CD8-positive, alpha-beta memory T cell (primary cell): Measurements from ENCODE around the gene IQCN. TPM values are rescaled to one million over a fixed set of nuclear protein-coding genes. Genes with fewer than 3 reads are reported as not detected.

Experiments
- CTCF ChIA-PET: fragments of 350-600 bp; sonication (Branson Sonifier 250); formaldehyde crosslinking; loops from one replicate; lab custom pipeline; 2021; ENCODE audit warnings: antibody characterized with exemption; lab: Charles Lee
- POLR2A ChIA-PET: fragments of 350-600 bp; sonication (Branson Sonifier 250); formaldehyde crosslinking; loops from one replicate; lab custom pipeline; 2021; ENCODE audit warnings: antibody characterized with exemption; lab: Charles Lee
- DNase-seq, 5 donors: peaks; one replicate each; pipeline versions ENCODE4 v3.0.0 to v3.0.0-alpha.2; 2020 to 2022; ENCODE audit warnings: mixed read lengths in 1 of 5
- H3K27ac ChIP-seq: one replicate; pipeline ENCODE4 v1.7.0; 2013; ENCODE audit warnings: low read depth, mild to moderate bottlenecking, low read length, moderate library complexity
- H3K27me3 ChIP-seq: 2 replicates; pipeline ENCODE4 v1.7.0; 2013; ENCODE audit warnings: low read length, mild to moderate bottlenecking; ENCODE audit not compliant: insufficient read depth, poor library complexity, severe bottlenecking
- H3K36me3 ChIP-seq: 2 replicates; pipeline ENCODE4 v1.7.0; 2013; ENCODE audit warnings: mild to moderate bottlenecking, low read length, moderate library complexity; ENCODE audit not compliant: insufficient read depth
- H3K4me1 ChIP-seq: 2 replicates; pipeline ENCODE4 v1.7.0; 2013; ENCODE audit warnings: mild to moderate bottlenecking, low read length, moderate library complexity; ENCODE audit not compliant: insufficient read depth
- H3K4me3 ChIP-seq: 2 replicates; pipeline ENCODE4 v1.7.0; 2013; ENCODE audit warnings: mild to moderate bottlenecking, low read length
- H3K9me3 ChIP-seq: 2 replicates; pipeline ENCODE4 v1.7.0; 2013; ENCODE audit warnings: mild to moderate bottlenecking, low read length
- H3K27ac Mint-ChIP-seq, 8 donors: one replicate each; pipeline ENCODE4 v1.8.0; 2020 to 2021; ENCODE audit warnings: mixed read lengths in 8 of 8, mild to moderate bottlenecking in 6 of 8, inconsistent platforms in 3 of 8, moderate library complexity in 3 of 8
- H3K27me3 Mint-ChIP-seq, 2 donors: one replicate each; pipeline ENCODE4 v1.8.0; 2020 to 2021; ENCODE audit warnings: mixed read lengths in 2 of 2, mild to moderate bottlenecking in 1 of 2, moderate library complexity in 1 of 2
- H3K36me3 Mint-ChIP-seq, 3 donors: one replicate each; pipeline ENCODE4 v1.8.0; 2020 to 2021; ENCODE audit warnings: mixed read lengths in 3 of 3, inconsistent platforms in 1 of 3, mild to moderate bottlenecking in 1 of 3
- H3K4me1 Mint-ChIP-seq, 3 donors: one replicate each; pipeline ENCODE4 v1.8.0; 2020 to 2021; ENCODE audit warnings: mixed read lengths in 3 of 3, inconsistent platforms in 1 of 3, mild to moderate bottlenecking in 1 of 3
- H3K4me3 Mint-ChIP-seq, 7 donors: one replicate each; pipeline ENCODE4 v1.8.0; 2020 to 2021; ENCODE audit warnings: mixed read lengths in 7 of 7, mild to moderate bottlenecking in 6 of 7, moderate library complexity in 4 of 7, inconsistent platforms in 2 of 7
- H3K9me3 Mint-ChIP-seq, 5 donors: one replicate each; pipeline ENCODE4 v1.8.0; 2020 to 2022; ENCODE audit warnings: mixed read lengths in 5 of 5, mild to moderate bottlenecking in 3 of 5, moderate library complexity in 2 of 5, inconsistent platforms in 1 of 5
- polyA plus RNA-seq: library from polyadenylated mRNA; unstranded; fragments of 300-500 nt; fragmentation: Illumina TruSeq; gene quantifications from one replicate; pipeline ENCODE4 v1.2.3, GENCODE V29; 2021
- total RNA-seq, 2 experiments: library from RNA; stranded (reverse); gene quantifications; one replicate each; pipeline ENCODE4 v1.2.3, GENCODE V29; 2021

The IQCN gene
- total and polyA plus RNA-seq, 3 experiments from 2014 or later = 0.31 to 1.3 (median 1.3) TPM

GRCh38 chr19:18295034-18295451, 20.8 kb upstream of the IQCN start:
- H3K27ac ChIP-seq = peak overlapping the region; percentile 99
- Mint-ChIP-seq H3K9me3 (peaks cover 0 to 1% (median 0%) of the 10 kb centered on the region in 5 donors), H3K36me3 (peaks cover 0 to 3% (median 0%) of the 10 kb centered on the region in 3 donors), H3K4me3 (peak overlapping the region in 2 of 7 donors; percentile 81 to 95), H3K27me3 (peaks cover 0 to 3% of the 10 kb centered on the region in 2 donors), H3K27ac (peak overlapping the region; percentile 96 to 100 (median 98)), H3K4me1 (peaks cover 32 to 50% (median 48%) of the 10 kb centered on the region in 3 donors)
- ChIA-PET CTCF (interaction anchor here (6.5 kb wide), 1 partner anchor 15 kb away, joined by 96 read pairs; the partner anchor contains the start of gene JUND), POLR2A (interaction anchor here (0.6 to 3.8 kb wide), 2 partner anchors 13 to 27 kb away, joined by 3 to 30 read pairs; partner anchors contain the start of gene LSM4)
- H3K4me1 ChIP-seq = peaks cover 44% of the 10 kb centered on the region
- DNase-seq = no peak
- H3K9me3 ChIP-seq = no peaks in the 10 kb centered on the region
- no peaks in the 10 kb centered on the region for H3K27me3 ChIP-seq
- H3K36me3 ChIP-seq = no peaks in the 10 kb centered on the region
- no peak overlapping the region for H3K4me3 ChIP-seq

- POLR2A ChIA-PET = interaction anchor here (0.6 to 3.8 kb wide), 3 partner anchors 10 to 28 kb away, joined by 3 to 30 read pairs (median 10); partner anchors contain the start of gene LSM4
- CTCF ChIA-PET = interaction anchor here (5.8 to 6.5 kb wide), 2 partner anchors 9 to 14 kb away, joined by 35 to 96 read pairs; partner anchors contain the start of gene JUND
- DNase-seq = peak; percentile 88 to 98 (median 90)
- Histone ChIP-seq H3K27ac (peak overlapping the region; percentile 99), H3K4me1 (peaks cover 50% of the 10 kb centered on the region), H3K4me3 (no peak overlapping the region), H3K27me3 (no peaks in the 10 kb centered on the region), H3K9me3 (no peaks in the 10 kb centered on the region), H3K36me3 (no peaks in the 10 kb centered on the region)
- Mint-ChIP-seq H3K4me3 (peak overlapping the region; percentile 37 to 95 (median 80)), H3K27ac (peak overlapping the region; percentile 96 to 100 (median 98)), H3K27me3 (peaks cover 0 to 3% of the 10 kb centered on the region in 2 donors), H3K36me3 (peaks cover 0 to 3% (median 0%) of the 10 kb centered on the region in 3 donors), H3K4me1 (peaks cover 37 to 55% (median 53%) of the 10 kb centered on the region in 3 donors), H3K9me3 (peaks cover 0 to 1% (median 0%) of the 10 kb centered on the region in 5 donors)
Measured at GRCh38 chr19:18294467-18294864, 20.2 kb upstream of the IQCN start.

GRCh38 chr19:18293642-18294466, 19.6 kb upstream of the IQCN start:
- peak overlapping the region; percentile 99 for H3K27ac ChIP-seq
- ChIA-PET POLR2A (interaction anchor here (2.0 to 5.0 kb wide), 5 partner anchors 9 to 29 kb away, joined by 8 to 192 read pairs (median 30); partner anchors contain the start of genes JUND and LSM4), CTCF (interaction anchor here (1.0 to 6.5 kb wide), 4 partner anchors 10 to 102 kb away, joined by 3 to 96 read pairs (median 20); partner anchors contain the start of gene JUND)
- Mint-ChIP-seq H3K27me3 (peaks cover 0 to 3% of the 10 kb centered on the region in 2 donors), H3K4me1 (peaks cover 38 to 59% (median 57%) of the 10 kb centered on the region in 3 donors), H3K27ac (peak overlapping the region; percentile 96 to 100 (median 98)), H3K4me3 (peak overlapping the region; percentile 75 to 95 (median 80)), H3K9me3 (peaks cover 0 to 1% (median 0%) of the 10 kb centered on the region in 5 donors), H3K36me3 (peaks cover 0 to 3% (median 0%) of the 10 kb centered on the region in 3 donors)
- peak in 1 of 5 donors; percentile 43 for DNase-seq
- peaks cover 52% of the 10 kb centered on the region for H3K4me1 ChIP-seq
- H3K27me3 ChIP-seq = no peaks in the 10 kb centered on the region
- peak overlapping the region; percentile 86 for H3K4me3 ChIP-seq
- H3K9me3 ChIP-seq = no peaks in the 10 kb centered on the region
- no peaks in the 10 kb centered on the region for H3K36me3 ChIP-seq

GRCh38 chr19:18292810-18293641, 18.8 kb upstream of the IQCN start:
- Mint-ChIP-seq H3K4me3 (peak overlapping the region; percentile 80 to 95 (median 90)), H3K27me3 (peaks cover 0 to 3% of the 10 kb centered on the region in 2 donors), H3K27ac (peak overlapping the region; percentile 96 to 100 (median 98)), H3K9me3 (peaks cover 0 to 1% (median 0%) of the 10 kb centered on the region in 5 donors), H3K4me1 (peaks cover 38 to 61% (median 59%) of the 10 kb centered on the region in 3 donors), H3K36me3 (peaks cover 0 to 3% (median 0%) of the 10 kb centered on the region in 3 donors)
- DNase-seq = peak in 1 of 5 donors; percentile 60
- Histone ChIP-seq H3K4me1 (peaks cover 52% of the 10 kb centered on the region), H3K36me3 (no peaks in the 10 kb centered on the region), H3K4me3 (peak overlapping the region; percentile 86), H3K27me3 (no peaks in the 10 kb centered on the region), H3K9me3 (no peaks in the 10 kb centered on the region), H3K27ac (peak overlapping the region; percentile 99)
- POLR2A ChIA-PET = interaction anchor here (0.9 to 5.0 kb wide), 8 partner anchors 8 to 124 kb away, joined by 3 to 192 read pairs (median 9); partner anchors contain the start of genes JUND and LSM4
- CTCF ChIA-PET = interaction anchor here (1.0 to 6.5 kb wide), 7 partner anchors 9 to 126 kb away, joined by 3 to 96 read pairs (median 4); partner anchors contain the start of genes JUND, LSM4 and SSBP4

GRCh38 chr19:18292462-18292809, 18.2 kb upstream of the IQCN start:
- H3K27me3 Mint-ChIP-seq = peaks cover 0 to 3% of the 10 kb centered on the region in 2 donors
- no peaks in the 10 kb centered on the region for H3K9me3 ChIP-seq
- CTCF ChIA-PET = interaction anchor here (0.9 to 6.5 kb wide), 8 partner anchors 9 to 127 kb away, joined by 3 to 96 read pairs (median 4); partner anchors contain the start of genes JUND, LSM4 and SSBP4
- no peaks in the 10 kb centered on the region for H3K27me3 ChIP-seq
- no peaks in the 10 kb centered on the region for H3K36me3 ChIP-seq
- peak overlapping the region; percentile 86 for H3K4me3 ChIP-seq
- peaks cover 52% of the 10 kb centered on the region for H3K4me1 ChIP-seq
- H3K36me3 Mint-ChIP-seq = peaks cover 0 to 3% (median 0%) of the 10 kb centered on the region in 3 donors
- DNase-seq = peak in 1 of 5 donors; percentile 61
- peak overlapping the region; percentile 80 to 95 (median 90) for H3K4me3 Mint-ChIP-seq
- peak overlapping the region; percentile 96 to 99 (median 97) for H3K27ac Mint-ChIP-seq
- H3K9me3 Mint-ChIP-seq = peaks cover 0 to 1% (median 0%) of the 10 kb centered on the region in 5 donors
- POLR2A ChIA-PET = interaction anchor here (0.9 to 5.0 kb wide), 8 partner anchors 8 to 124 kb away, joined by 3 to 192 read pairs (median 9); partner anchors contain the start of genes JUND and LSM4
- peak overlapping the region; percentile 99 for H3K27ac ChIP-seq
- H3K4me1 Mint-ChIP-seq = peaks cover 38 to 61% (median 59%) of the 10 kb centered on the region in 3 donors

- peaks cover 0 to 1% (median 0%) of the 10 kb centered on the region in 5 donors for H3K9me3 Mint-ChIP-seq
- Histone ChIP-seq H3K36me3 (no peaks in the 10 kb centered on the region), H3K27me3 (no peaks in the 10 kb centered on the region), H3K27ac (peak overlapping the region; percentile 99), H3K4me1 (peaks cover 52% of the 10 kb centered on the region), H3K9me3 (no peaks in the 10 kb centered on the region), H3K4me3 (peak overlapping the region; percentile 86)
- peaks cover 41 to 62% (median 61%) of the 10 kb centered on the region in 3 donors for H3K4me1 Mint-ChIP-seq
- H3K4me3 Mint-ChIP-seq = peak overlapping the region; percentile 80 to 95 (median 90)
- peak; percentile 75 to 89 (median 81) for DNase-seq
- peak overlapping the region; percentile 96 to 99 (median 97) for H3K27ac Mint-ChIP-seq
- POLR2A ChIA-PET = interaction anchor here (0.9 to 5.0 kb wide), 8 partner anchors 7 to 125 kb away, joined by 3 to 192 read pairs (median 9); partner anchors contain the start of genes JUND and LSM4
- CTCF ChIA-PET = interaction anchor here (0.9 to 6.5 kb wide), 6 partner anchors 8 to 127 kb away, joined by 3 to 96 read pairs (median 4); partner anchors contain the start of genes JUND, LSM4 and SSBP4
- H3K27me3 Mint-ChIP-seq = peaks cover 0 to 3% of the 10 kb centered on the region in 2 donors
- H3K36me3 Mint-ChIP-seq = peaks cover 0 to 3% (median 0%) of the 10 kb centered on the region in 3 donors
Measured at GRCh38 chr19:18291590-18292461, 17.6 kb upstream of the IQCN start.
